HG03108 (cell line): ENCODE measurements around the gene SPOCK1.

Experiments used
- ATAC-seq: cut with Tn5 transposase; IDR thresholded peaks from one replicate; pipeline ENCODE4 v1.9.1; 2021; ENCODE audit warnings: moderate library complexity; ENCODE audit not compliant: unreplicated experiment

The SPOCK1 gene

DNA sequence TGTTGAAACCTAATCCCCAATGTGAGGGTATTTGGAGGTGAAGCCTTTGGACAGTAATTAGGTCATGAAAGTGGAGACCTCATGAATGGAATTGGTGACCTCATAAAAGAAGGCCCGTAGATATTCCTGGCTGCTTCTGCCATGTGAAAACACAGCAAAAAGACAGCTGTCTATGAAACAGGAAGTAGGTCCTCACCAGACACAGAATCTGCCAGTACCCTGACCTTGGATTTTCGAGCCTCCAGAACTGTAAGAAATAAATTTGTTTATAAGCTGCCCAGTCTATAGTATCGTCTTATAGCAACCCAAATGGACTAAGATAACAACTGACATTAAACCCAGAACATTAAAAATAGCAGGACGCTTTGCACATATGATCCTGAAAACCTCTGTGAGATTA is 371.1 kb downstream of the SPOCK1 start:
- no peak for ATAC-seq

DNA sequence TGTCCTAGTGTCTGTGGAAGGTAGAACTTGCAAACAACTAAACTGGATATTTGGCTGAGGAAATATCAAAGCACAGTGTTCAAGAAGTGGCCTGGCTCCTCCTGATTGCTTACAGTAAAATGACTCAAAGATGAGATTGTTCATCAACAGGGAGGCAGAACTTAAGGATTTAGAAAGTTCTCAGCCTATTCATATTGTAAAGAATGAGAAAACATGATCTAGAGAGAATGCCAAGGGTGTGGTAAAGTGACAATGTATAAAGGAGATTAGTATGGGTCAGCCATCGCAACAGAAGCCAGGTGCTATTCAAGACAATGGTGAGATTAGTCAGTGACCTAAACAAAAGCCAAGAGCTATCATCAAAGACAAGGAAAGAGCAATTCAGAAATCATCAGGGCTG is 372.3 kb downstream of the SPOCK1 start:
- ATAC-seq = no peak

DNA sequence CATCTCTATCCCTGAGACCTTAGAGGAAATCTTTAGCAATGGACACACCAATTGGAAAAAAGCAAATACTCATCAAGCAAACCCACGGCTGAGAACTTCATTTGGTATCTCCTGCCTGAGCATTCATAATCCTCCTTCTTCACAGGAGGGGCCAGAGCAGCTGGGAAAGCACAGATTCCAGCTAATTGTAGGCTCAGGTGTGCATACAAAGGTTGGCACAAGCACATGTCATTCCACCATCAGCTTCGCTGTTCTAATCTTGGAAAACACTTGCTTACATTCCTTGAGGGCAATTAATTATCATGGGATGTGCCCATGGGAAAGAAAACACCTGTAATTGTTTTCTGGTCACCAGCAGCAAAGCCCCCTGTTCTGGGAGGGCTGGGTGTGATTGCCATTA is 376.6 kb downstream of the SPOCK1 start:
- no peak for ATAC-seq

DNA sequence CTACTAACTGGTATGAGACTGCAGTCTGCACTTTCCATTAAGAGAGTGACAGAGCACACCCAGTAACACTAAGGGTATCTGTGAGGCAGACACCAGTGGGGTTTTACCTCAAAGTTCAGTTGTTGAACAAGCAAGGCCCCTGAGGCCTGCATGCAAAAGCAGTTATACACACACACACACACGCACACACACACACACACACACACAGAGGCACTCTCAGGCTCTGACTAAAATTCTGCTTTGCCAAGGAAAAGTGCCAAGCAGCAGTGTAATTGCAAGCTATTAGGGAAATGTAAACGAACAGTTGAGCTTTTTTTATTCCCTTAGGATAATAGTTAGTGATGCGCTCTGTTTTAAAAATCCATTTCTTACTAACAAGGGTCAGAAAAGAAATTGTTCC is 377.1 kb downstream of the SPOCK1 start:
- no peak for ATAC-seq

DNA sequence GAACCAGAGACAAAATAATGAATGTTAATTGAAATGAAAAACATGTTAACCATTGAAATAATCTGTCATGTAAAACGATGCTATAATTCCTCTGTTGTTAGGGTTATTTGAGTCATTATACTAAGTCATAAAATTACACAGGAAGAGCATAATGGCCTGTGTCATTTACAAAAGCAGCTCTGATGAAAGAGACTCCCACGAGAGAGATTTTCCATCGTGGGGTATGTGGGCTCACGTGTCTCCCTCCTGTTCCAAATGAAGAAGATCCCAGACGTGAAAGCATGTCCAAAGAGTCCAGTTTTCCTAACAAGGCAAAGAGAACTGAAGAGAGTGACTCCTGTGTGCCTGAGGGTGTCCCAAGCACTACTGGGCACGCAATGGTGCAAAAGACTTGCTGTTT is 379.8 kb downstream of the SPOCK1 start:
- no peak for ATAC-seq

DNA sequence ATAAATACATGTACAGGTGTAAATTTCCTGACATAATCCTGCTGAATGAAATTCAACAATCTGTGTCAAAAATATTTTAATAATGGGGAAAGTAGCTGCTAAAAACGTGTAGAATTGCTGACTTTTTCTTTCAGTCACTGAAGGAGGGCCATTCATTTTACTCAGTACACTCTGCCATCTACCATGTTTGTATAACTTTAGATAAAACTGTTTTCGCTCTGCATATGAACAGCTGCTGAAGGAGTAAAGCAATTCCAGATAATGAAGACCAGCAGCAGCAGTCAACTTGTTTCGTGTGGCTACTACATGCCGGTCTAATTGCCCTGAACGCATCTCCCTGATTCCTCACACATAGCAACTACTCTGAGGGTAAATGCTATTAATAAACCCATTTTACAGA is 380.5 kb downstream of the SPOCK1 start:
- no peak for ATAC-seq

DNA sequence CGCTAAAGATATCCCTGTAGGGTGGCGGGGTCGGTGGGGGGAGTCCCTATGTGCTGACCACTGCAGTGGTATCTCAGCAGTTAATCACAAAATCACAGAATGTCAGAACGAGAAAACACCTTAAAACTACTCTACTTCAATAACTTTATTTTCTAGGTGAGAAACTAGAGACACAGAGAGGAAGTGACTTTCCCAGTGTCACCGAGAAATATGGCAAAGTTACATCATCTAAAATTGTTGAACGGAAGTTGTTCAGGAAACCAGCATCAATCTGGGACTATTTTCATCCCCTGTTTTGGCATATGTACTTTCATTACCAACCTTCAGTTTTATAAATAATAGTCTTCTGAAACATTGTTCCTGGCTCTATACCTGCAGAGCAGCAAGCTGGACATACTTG is 384.0 kb downstream of the SPOCK1 start:
- ATAC-seq = no peak

DNA sequence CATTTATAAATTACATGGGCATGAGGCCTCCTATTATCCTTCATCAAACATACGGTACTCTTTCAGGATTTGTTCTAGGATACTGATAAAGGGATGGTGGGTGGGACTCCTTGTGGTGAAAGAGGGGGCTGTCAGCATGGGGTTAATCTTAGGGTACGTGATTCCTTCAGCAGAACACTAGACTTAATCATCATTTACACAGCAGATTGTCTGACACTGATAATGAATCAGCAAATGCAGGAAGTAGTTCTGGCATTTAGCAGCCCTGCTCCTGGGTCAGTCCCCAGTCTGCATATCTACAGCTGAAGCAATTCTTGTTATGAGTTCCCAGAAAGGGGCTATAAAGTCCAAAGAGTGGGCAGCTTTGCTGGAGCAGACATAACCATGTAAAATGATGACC is 384.6 kb downstream of the SPOCK1 start:
- no peak for ATAC-seq

DNA sequence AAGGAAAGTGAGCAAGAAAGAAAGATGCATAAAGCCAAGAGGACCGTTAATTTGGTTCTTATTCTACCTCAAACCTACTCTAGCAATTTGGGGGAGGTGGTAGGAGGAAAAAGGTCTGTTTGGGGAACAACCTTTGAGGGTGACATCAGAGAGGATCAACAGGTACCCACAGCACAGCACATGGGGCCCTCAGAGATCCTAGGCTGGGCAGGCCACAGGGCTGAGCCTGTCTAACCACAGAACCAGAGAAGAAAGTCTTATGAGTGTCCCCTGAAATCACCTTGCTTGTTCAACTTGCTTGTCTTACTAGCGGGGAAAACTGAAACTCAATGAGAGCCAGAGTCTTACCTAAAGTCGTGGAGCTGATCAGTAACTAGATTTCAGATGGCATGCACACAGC is 385.2 kb downstream of the SPOCK1 start:
- no peak for ATAC-seq

DNA sequence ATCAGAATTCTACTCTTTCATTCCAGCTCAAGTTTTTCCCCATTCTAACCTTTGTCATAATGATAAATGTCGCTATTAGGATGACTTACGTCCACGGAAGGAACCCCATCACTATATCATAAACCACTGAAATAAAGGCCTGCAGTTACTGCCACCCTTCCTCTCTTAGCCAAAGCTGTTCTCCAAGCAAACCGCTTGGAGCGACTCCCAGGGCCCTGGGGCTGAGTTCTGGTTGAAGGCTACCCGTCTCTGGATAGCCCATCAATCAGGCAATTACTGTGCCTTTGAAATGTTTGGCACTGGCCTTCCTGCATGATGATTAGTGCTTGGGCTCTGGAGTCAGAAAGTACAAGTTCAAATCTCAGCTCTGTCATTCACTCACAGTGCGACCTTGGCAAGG is 386.0 kb downstream of the SPOCK1 start:
- ATAC-seq = no peak

DNA sequence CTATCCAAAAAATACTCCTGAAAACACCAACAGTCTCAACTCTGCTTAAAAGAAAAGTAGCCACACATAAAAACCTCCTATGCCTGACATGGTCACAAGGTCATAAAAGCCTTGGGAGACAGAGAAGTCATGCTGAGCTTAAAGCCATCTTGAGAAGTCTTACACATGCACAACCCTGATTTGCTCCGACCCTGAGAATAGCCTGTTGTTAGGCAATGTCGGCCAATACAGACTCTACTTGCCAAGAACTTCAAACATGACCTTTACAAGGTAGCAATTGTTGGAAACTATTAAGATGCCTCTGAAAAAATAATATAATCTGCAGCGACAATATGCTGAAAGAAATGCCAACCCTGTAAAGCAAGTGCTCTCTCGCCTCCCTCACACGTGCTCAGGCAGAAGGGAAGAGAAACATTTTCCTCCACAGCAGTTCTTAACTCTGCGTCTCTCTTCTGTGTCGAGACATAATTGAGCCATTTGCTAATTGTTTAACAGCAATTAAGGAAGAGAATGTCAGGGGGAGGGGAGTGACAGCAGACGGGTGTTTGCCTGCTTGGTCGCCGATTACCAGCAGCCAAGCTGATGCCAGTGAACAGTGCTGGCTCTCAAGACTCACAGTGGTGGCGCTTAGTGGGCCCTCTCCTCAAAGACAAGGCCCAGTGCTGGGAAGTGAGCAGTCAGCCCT is 393.6 kb downstream of the SPOCK1 start:
- ATAC-seq = no peak

DNA sequence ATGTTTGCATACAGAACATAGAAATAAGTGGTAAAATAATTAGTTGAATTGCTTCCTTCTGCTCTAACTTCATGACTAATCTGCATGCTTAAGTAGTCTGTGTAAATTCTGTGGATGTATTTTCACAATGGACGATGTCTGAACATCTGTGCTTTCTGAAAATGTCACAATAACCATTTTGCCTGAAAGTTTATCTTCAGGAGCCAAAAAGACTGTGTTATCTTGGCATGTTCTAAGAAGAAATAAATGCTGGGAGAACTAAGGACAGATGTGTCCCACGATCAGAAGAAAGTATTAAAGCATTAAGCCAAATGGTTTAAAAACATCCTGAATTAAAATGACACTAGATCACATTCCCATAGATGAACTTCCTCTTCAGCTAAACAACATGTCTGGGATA is 397.6 kb downstream of the SPOCK1 start:
- ATAC-seq = no peak

DNA sequence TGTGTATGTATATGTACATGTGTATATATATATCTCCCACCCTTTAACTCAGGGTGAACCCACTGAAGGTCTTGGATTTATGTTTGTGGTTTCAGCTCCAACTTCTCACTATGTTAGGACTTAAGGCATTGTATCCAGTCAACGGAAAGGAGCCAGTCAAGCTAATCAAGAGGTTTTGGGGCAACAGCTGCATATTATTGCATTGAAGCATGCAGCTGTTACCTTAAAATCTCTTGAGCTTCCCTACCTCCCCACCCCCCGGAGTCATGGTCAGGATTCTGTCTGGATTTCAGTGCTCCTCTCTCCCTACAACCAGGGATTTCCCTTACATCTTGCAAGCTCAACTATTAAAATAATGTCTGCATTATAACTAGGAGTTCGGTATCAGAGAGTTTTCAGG is 399.5 kb downstream of the SPOCK1 start:
- ATAC-seq = no peak

DNA sequence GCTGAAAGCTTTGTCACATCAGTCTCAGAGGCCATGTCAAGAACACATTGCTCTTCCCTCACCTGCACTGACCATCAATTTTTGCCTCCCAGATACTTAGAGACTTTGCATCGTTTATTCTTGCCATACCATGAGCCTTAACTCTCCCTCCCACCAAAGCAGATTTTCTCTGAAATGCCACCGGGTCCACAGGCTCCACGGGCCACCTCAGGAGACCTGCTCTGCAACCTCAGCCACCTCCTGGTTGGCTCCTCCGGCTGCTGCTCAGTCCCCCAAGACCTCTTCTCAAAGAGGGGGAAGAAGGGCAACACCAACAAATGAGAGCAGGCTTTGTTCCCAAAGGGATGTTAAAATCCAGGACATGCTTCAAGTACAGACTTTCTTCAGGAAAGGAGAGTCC is 400.5 kb downstream of the SPOCK1 start:
- no peak for ATAC-seq

DNA sequence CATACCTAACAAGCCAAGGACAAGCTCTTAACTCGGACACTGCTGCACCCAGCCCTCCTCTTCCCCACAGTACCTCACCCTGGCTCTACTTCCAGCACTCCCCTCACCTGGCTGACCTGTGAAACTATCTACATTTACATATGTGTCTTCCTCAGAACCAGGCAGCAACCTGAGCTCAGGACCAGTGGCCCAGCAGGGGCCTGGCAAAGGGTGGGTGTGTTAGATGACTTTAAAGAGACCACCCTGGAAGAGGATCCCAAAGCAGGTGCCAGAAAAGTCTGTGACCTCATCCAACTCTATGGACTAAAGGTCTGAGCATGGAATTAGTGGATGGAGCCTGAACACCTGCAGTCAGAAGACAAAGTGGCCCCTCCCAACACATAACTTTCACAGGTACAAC is 400.9 kb downstream of the SPOCK1 start:
- no peak for ATAC-seq

DNA sequence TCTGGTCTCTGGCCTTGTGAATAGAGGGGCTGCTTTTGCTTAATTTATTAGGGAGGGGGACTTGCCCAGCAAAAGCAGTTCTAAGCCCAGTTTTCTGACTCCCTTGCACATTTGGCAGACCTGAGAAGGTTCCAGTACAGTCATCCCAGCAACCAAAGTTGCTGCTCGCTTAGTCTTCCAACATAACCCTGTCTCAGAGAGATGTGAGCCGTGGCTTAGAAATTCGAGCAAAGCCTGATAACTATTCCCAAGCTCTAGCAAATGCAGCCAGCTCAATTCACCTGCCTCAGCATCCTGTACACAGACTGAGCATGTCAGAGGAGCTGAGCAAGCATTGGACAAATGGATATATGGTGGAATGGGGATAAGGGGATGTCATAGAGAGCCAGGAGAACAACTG is 401.9 kb downstream of the SPOCK1 start:
- no peak for ATAC-seq

DNA sequence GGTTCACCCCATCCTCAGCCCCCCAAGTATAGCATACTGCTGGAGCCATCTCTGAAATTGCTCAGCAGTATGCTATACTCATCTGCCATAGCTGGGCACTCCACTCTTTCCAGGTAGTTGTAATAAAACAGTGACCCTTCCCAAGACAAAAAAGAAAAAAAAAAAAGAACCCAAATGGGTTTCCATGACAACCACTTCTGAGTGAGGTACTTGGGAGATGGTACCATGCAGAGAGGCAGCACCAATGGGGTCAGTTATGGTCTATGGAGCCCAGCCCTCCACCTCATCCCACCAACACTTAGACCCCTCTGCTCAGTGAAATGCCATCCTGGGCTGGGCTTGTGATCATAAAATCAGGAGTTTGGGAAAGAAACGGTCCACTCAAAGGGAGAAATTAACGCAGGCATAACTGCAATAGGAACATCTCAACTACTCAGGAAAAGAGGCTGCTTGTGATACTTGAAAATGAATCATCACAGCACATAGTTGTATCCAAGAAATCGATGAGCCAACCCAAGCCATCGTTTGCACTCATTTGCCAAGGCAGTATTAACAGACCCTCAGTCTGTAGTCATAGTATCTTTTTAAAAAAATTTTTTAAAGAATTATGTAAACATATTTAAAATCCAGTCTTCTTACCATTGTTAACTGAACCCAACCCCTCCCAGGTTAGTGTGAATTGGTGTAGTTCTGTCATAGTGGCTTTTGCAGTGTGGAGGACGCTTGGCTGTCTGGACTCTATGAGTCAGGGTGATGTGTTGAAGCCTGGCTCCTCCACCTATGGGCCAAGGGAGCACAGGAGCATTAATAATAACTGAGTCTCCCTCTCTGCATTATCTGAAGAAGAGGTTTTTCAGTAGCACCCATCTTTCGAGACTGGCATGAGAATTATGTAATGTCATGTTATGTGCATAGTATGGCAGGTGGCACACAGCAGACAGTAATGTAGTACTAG is 402.7 kb downstream of the SPOCK1 start:
- no peak for ATAC-seq

DNA sequence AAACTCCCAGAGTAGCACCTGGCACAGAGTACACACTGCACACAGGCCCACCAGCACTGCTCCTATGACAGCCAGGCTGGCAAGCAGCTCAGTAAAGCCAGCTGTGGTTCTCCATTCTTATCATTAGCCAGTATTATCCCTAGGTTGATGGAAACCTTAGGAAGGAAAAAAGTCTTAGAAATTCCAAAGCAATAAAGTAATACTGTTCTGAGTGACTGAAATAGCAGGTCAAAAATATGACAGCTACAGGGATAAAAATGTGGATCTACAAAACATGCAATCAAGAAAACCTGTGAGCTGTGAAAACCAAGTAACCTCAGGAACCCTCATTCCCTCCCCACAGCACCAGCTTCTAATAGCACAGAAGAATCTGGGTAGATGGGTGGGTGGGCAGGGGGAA is 403.5 kb downstream of the SPOCK1 start:
- no peak for ATAC-seq

DNA sequence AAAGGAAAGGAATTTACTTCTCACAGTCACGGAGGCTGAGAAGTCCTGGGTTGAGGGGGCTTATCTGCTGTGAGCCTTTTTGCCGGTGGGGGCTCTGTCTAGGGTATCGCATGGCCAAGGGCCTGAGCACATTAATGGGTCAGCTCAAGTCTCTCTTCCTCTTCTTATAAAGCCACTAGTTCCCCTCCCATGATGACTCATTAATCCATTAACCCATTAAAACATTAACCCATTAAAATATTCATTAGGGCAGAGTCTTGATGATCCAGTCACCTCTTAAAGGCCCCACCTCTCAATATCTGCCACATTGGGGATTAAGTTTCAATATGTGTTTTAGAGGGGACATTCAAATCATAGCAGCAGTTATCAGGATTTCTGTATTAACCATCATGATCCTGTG is 406.3 kb downstream of the SPOCK1 start:
- no peak for ATAC-seq

DNA sequence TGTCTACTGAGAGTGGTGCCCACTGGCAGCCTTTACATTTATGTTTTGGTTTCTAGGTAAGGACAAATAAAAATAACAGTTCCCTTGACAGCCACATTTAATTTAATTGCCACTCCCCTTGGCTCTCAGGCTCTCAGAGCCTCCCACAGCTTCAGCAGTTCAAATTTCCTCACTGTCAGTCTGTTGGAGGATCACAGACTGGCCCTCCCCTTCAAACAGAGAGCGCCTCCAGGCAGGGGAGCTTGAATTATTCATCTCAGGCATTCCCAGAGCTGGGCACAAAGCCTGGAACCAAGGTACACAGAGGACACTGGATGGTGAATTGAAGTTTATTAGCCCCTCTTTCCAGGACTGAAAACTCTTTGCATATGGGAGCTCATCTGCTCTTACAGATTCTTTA is 407.7 kb downstream of the SPOCK1 start:
- no peak for ATAC-seq

DNA sequence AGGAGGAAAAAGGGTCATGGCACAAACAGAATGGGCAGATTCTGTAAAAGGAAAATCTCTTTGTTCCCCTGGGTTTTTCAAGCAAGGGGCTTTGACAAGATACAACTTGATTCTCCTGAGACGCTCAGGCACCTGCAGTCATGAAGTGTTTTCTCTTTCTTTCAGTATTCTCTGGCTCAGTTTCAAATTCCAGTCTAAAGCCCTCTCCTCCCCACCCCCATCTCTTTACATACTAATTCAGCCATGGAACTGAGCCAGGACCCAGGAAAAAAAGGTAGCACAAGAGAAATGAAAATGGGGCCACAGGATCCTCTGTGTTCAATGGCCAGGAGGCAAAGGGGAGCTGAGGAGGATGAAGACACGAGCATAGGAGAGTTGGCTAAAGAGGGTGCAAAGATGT is 408.4 kb downstream of the SPOCK1 start:
- ATAC-seq = no peak

DNA sequence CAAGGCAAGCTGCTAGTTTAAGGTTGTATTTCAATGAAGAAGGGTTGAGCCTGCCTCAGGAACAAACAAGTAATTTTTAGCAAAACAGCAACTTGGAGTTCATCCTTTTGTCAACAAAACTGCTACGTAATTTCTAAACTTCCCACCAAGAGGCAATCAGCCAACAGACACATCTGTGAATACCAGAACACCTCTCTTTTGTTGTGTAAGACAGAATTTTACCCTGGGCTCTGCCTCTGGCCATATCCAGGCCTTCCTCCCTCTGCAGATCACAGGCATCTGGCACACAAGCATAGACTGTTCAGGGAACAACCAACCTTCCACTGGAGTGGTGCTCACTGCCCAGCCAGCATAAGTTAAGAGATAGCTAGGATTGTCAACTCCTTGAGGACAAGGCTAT is 409.0 kb downstream of the SPOCK1 start:
- ATAC-seq = no peak
